IMR-90 (cell line): Measurements from ENCODE around the gene GLMN. TPM values are rescaled to one million over a fixed set of nuclear protein-coding genes. Genes with fewer than 3 reads are reported as not detected.

Experiments
- ATAC-seq: fragments of 200-7000 bp; cut with Tn5 transposase; 2 replicates; pipeline ENCODE4 v1.9.1; 2020; ENCODE audit warnings: low read depth, mild to moderate bottlenecking, moderate library complexity
- BruUV-seq: library from RNA; stranded (reverse); fragments of 400-500 nt; replicated peaks from 2 replicates; lab custom pipeline; 2021; lab: Mats Ljungman, UMichigan
- CTCF ChIA-PET: fragments of 300-600 bp; formaldehyde crosslinking; extraction: SDS; loops from one replicate; lab custom pipeline; 2021; ENCODE audit warnings: antibody characterized with exemption; lab: Yijun Ruan, JAX
- POLR2A ChIA-PET: fragments of 300-600 bp; sonication (Branson Sonifier 250); formaldehyde crosslinking; loops from one replicate; lab custom pipeline; 2022; ENCODE audit warnings: antibody characterized with exemption; ENCODE audit not compliant: unreplicated experiment; lab: Charles Lee
- DNase-seq: peaks from one replicate; pipeline ENCODE4 v3.0.0; 2013
- H2AFZ ChIP-seq: replicated peaks from 2 replicates; pipeline ENCODE3; 2013; ENCODE audit warnings: low read length, mild to moderate bottlenecking; ENCODE audit not compliant: poor library complexity
- H2AK5ac ChIP-seq: 2 replicates; pipeline ENCODE4 v1.6.1; 2013; ENCODE audit warnings: low read depth, low read length, inconsistent platforms
- H2AK9ac ChIP-seq: replicated peaks from 2 replicates; pipeline ENCODE3; 2013; ENCODE audit warnings: mild to moderate bottlenecking, low read depth, low read length, moderate library complexity; ENCODE audit not compliant: poor library complexity
- H2BK120ac ChIP-seq: 2 replicates; pipeline ENCODE4 v1.6.1; 2013; ENCODE audit warnings: low read depth, low read length, inconsistent platforms
- H2BK15ac ChIP-seq: 3 replicates; pipeline ENCODE4 v1.6.1; 2013; ENCODE audit warnings: low read depth, low read length, inconsistent platforms
- H2BK20ac ChIP-seq: 2 replicates; pipeline ENCODE4 v1.6.1; 2013; ENCODE audit warnings: low read depth, mild to moderate bottlenecking, inconsistent platforms, low read length, moderate library complexity
- H2BK5ac ChIP-seq: 2 replicates; pipeline ENCODE4 v1.6.1; 2013; ENCODE audit warnings: mild to moderate bottlenecking, low read depth, low read length, inconsistent platforms; ENCODE audit not compliant: poor library complexity, severe bottlenecking
- H3K14ac ChIP-seq: replicated peaks from 2 replicates; pipeline ENCODE4 v1.6.1; 2013; ENCODE audit warnings: low read depth, low read length, inconsistent platforms
- H3K18ac ChIP-seq: 2 replicates; pipeline ENCODE4 v1.6.1; 2013; ENCODE audit warnings: low read depth, low read length, control low read depth
- H3K23ac ChIP-seq: 2 replicates; pipeline ENCODE4 v1.6.1; 2013; ENCODE audit warnings: low read depth, low read length, inconsistent platforms
- H3K27ac ChIP-seq: 2 replicates; pipeline ENCODE4 v1.5.1; 2013; ENCODE audit warnings: mild to moderate bottlenecking, control low read depth, low read length; ENCODE audit not compliant: insufficient read depth
- H3K27me3 ChIP-seq: 2 replicates; pipeline ENCODE4 v1.6.1; 2013; ENCODE audit warnings: low read length; ENCODE audit not compliant: control insufficient read depth, insufficient read depth
- H3K36me3 ChIP-seq: 2 replicates; pipeline ENCODE4 v1.6.1; 2013; ENCODE audit warnings: low read length, mixed read lengths; ENCODE audit not compliant: control insufficient read depth, insufficient read depth
- H3K4ac ChIP-seq: 2 replicates; pipeline ENCODE4 v1.6.1; 2013; ENCODE audit warnings: low read depth, low read length, inconsistent platforms
- H3K4me1 ChIP-seq: 2 replicates; pipeline ENCODE4 v1.6.1; 2013; ENCODE audit warnings: low read length, mixed read lengths; ENCODE audit not compliant: control insufficient read depth, insufficient read depth
- H3K4me2 ChIP-seq: 2 replicates; pipeline ENCODE4 v1.6.1; 2013; ENCODE audit warnings: low read depth, mild to moderate bottlenecking, control low read depth, low read length, moderate library complexity
- H3K4me3 ChIP-seq: 2 replicates; pipeline ENCODE4 v1.5.1; 2013; ENCODE audit warnings: low read depth, mild to moderate bottlenecking, control low read depth, low read length, moderate library complexity; ENCODE audit not compliant: insufficient read depth
- H3K56ac ChIP-seq: 2 replicates; pipeline ENCODE4 v1.6.1; 2013; ENCODE audit warnings: low read length, inconsistent platforms; ENCODE audit not compliant: insufficient read depth; ENCODE audit errors: extremely low read depth
- H3K79me1 ChIP-seq, 2 experiments: 2 replicates each; pipeline ENCODE4 v1.6.1; 2013; ENCODE audit warnings: low read length in 2 of 2, inconsistent platforms in 1 of 2, low read depth in 1 of 2
- H3K9ac ChIP-seq: 2 replicates; pipeline ENCODE4 v1.6.1; 2013; ENCODE audit warnings: low read depth, low read length, control low read depth
- H3K9me1 ChIP-seq: 2 replicates; pipeline ENCODE4 v1.6.1; 2013; ENCODE audit warnings: low read length, inconsistent platforms; ENCODE audit not compliant: insufficient read depth
- H3K9me3 ChIP-seq: 2 replicates; pipeline ENCODE4 v1.6.1; 2013; ENCODE audit warnings: low read length; ENCODE audit not compliant: control insufficient read depth, insufficient read depth
- H4K20me1 ChIP-seq: 2 replicates; pipeline ENCODE4 v1.6.1; 2013; ENCODE audit warnings: low read length, inconsistent platforms; ENCODE audit not compliant: insufficient read depth
- H4K5ac ChIP-seq: 2 replicates; pipeline ENCODE4 v1.6.1; 2013; ENCODE audit warnings: mild to moderate bottlenecking, low read depth, low read length, control low read depth
- H4K8ac ChIP-seq, 2 experiments: 2 replicates each; pipeline ENCODE4 v1.6.1; 2013; ENCODE audit warnings: low read depth in 2 of 2, low read length in 2 of 2, control low read depth in 1 of 2, inconsistent platforms in 1 of 2
- H4K91ac ChIP-seq: 2 replicates; pipeline ENCODE4 v1.6.1; 2013; ENCODE audit warnings: low read depth, low read length, inconsistent platforms; ENCODE audit not compliant: insufficient read depth
- BHLHE40 ChIP-seq: fragments of 150-350 bp; IDR thresholded peaks from 2 replicates; pipeline ENCODE4 v1.6.1; 2016; ENCODE audit warnings: mild to moderate bottlenecking, low read depth, low read length
- CEBPB ChIP-seq: IDR thresholded peaks from 2 replicates; pipeline ENCODE4 v1.6.1; 2012; ENCODE audit warnings: low read depth, low read length, improper control_type of control experiment
- CTCF ChIP-seq: conservative IDR thresholded peaks from 2 replicates; pipeline ENCODE4 v1.5.1; 2012; ENCODE audit warnings: mild to moderate bottlenecking, low read depth, low read length, improper control_type of control experiment
- ELK1 ChIP-seq: fragments of 150-350 bp; IDR thresholded peaks from 2 replicates; pipeline ENCODE4 v1.6.1; 2016; ENCODE audit warnings: low read depth, mild to moderate bottlenecking, low read length, moderate library complexity, borderline replicate concordance
- FOS ChIP-seq: fragments of 150-350 bp; IDR thresholded peaks from 2 replicates; pipeline ENCODE4 v1.6.1; 2016; ENCODE audit warnings: low read depth, low read length
- MAFK ChIP-seq: IDR thresholded peaks from 2 replicates; pipeline ENCODE4 v1.6.1; 2012; ENCODE audit warnings: low read depth, low read length, improper control_type of control experiment
- MAZ ChIP-seq: IDR thresholded peaks from 2 replicates; pipeline ENCODE4 v1.6.1; 2012; ENCODE audit warnings: low read depth, mild to moderate bottlenecking, low read length, improper control_type of control experiment, moderate library complexity, borderline replicate concordance
- MXI1 ChIP-seq: IDR thresholded peaks from 2 replicates; pipeline ENCODE4 v1.6.1; 2012; ENCODE audit warnings: low read depth, mild to moderate bottlenecking, low read length, moderate library complexity, borderline replicate concordance
- NFE2L2 ChIP-seq: fragments of 150-350 bp; IDR thresholded peaks from 2 replicates; pipeline ENCODE4 v1.6.1; 2016; ENCODE audit warnings: low read depth, mild to moderate bottlenecking, low read length
- POLR2A ChIP-seq: IDR thresholded peaks from 2 replicates; pipeline ENCODE4 v1.6.1; 2012; ENCODE audit warnings: mild to moderate bottlenecking, low read depth, low read length
- RAD21 ChIP-seq: IDR thresholded peaks from 2 replicates; pipeline ENCODE4 v1.6.1; 2012; ENCODE audit warnings: low read length, improper control_type of control experiment
- RCOR1 ChIP-seq: IDR thresholded peaks from 2 replicates; pipeline ENCODE4 v1.6.1; 2012; ENCODE audit warnings: mild to moderate bottlenecking, low read length, improper control_type of control experiment; ENCODE audit not compliant: insufficient replicate concordance
- SMC3 ChIP-seq: fragments of 150-350 bp; IDR thresholded peaks from 2 replicates; pipeline ENCODE4 v1.6.1; 2016; ENCODE audit warnings: low read depth, mild to moderate bottlenecking, antibody characterized with exemption, low read length, moderate library complexity
- USF2 ChIP-seq: fragments of 150-350 bp; IDR thresholded peaks from 2 replicates; pipeline ENCODE4 v1.6.1; 2017; ENCODE audit warnings: mild to moderate bottlenecking, antibody characterized with exemption, low read length, low read depth
- WGBS, 2 experiments: methylation state at CpG; one replicate each; pipeline versions ENCODE4 v1.1.5 to v1.1.7; 2013; ENCODE audit warnings: missing lambda C conversion rate in 2 of 2; ENCODE audit not compliant: insufficient read length in 1 of 2; ENCODE audit errors: extremely low coverage in 2 of 2; 5-methylcytosine and 5-hydroxymethylcytosine counted together
- dilution Hi-C: fragments of 300-500 bp; cut with HindIII; formaldehyde crosslinking; loops from one replicate; pipeline ENCODE4 v1.14.3; 2018; ENCODE audit warnings: low sequenced_read_pairs; ENCODE audit not compliant: unreplicated experiment
- in situ Hi-C: fragments of 300-500 bp; cut with MboI; formaldehyde crosslinking; loops from 3 replicates; pipeline ENCODE4 v1.14.3; 2019; ENCODE audit warnings: low sequenced_read_pairs, inconsistent platforms, mixed read lengths
- intact Hi-C: fragments of 100-400 bp; cut with micrococcal nuclease; formaldehyde crosslinking; loops from 2 replicates; pipeline ENCODE4 v1.10.0; 2022
- polyA plus RNA-seq, 3 experiments: library from polyadenylated mRNA; depleted of rRNA; stranded (reverse); fragments of >200 nt; gene quantifications; 2 replicates each; pipeline ENCODE4 v1.2.3, GENCODE V29; 2012; ENCODE audit warnings: low replicate concordance in 1 of 3
- total RNA-seq: library from RNA; depleted of rRNA; stranded (reverse); fragments of >200 nt; gene quantifications from 2 replicates; pipeline ENCODE4 v1.2.3, GENCODE V29; 2012

The GLMN gene
- total and polyA plus RNA-seq, 2 of the 4 experiments (the other 2 are of a cell fraction) = 4.1 to 4.7 TPM

GRCh38 chr1:92299477-92300150 lies 827 bp upstream of the GLMN start:
- ATAC-seq (no peak), DNase-seq (no peak)
- Histone ChIP-seq H3K9me1 (no peaks in the 10 kb centered on the region), H3K9me3 (no peaks in the 10 kb centered on the region), H2BK5ac (peak overlapping the region; percentile 29), H3K23ac (peak overlapping the region; percentile 86; the same call in 1 of the 2 replicates), H3K9ac (peak overlapping the region; percentile 86), H3K79me1 (peaks cover 10 to 31% of the 10 kb centered on the region in 2 experiments), H4K91ac (no peak overlapping the region), H3K4me3 (peak overlapping the region; percentile 90), H3K56ac (0 out of 2 replicates have a peak overlapping the region, but pooled peaks have one; percentile 65), H3K36me3 (peaks cover 10% of the 10 kb centered on the region; the same call in 1 of the 2 replicates), H2BK120ac (no peak overlapping the region), H2AK5ac (peak overlapping the region; percentile 15; the same call in 1 of the 2 replicates), H4K5ac (peak overlapping the region; percentile 19; the same call in 1 of the 2 replicates), H3K4me2 (peak overlapping the region; percentile 95), H2AFZ (peak overlapping the region; percentile 98), H4K20me1 (no peaks in the 10 kb centered on the region), H3K4me1 (no peaks in the 10 kb centered on the region; the same call in 1 of the 2 replicates), H2BK15ac (no peak overlapping the region), H3K27ac (peak overlapping the region; percentile 73), H2BK20ac (no peak overlapping the region), H4K8ac (peak overlapping the region; percentile 70 to 91; a peak in 3 of 4 replicates), H3K14ac (peak overlapping the region; percentile 39), H3K18ac (0 out of 2 replicates have a peak overlapping the region, but pooled peaks have one; percentile 5), H3K4ac (peak overlapping the region; percentile 60; the same call in 1 of the 2 replicates), H3K27me3 (no peaks in the 10 kb centered on the region), H2AK9ac (peak overlapping the region; percentile 37)
- ChIA-PET CTCF (interaction anchor here (0.6 to 1.1 kb wide), 3 partner anchors 29 to 787 kb away, joined by 3 to 8 read pairs (median 4); no protein-coding TSS in a partner anchor), POLR2A (no interaction called here)
- in situ Hi-C loops (loop anchor here (10.0 kb wide), 1 partner anchor 785 kb away; no protein-coding TSS in a partner anchor), dilution Hi-C loops (no loop called here), intact Hi-C loops (loop anchor here (5.0 to 10.0 kb wide), 2 partner anchors 797 to 1015 kb away; partner anchors contain the start of gene CDC7)
- WGBS, 2 experiments = no CpG with 5 or more reads among the region's 11 CpGs
- TSS peak; percentile 53 for BruUV-seq
- TF ChIP-seq POLR2A (no peak), MAZ (no peak), CEBPB (no peak), USF2 (no peak), CTCF (no peak), MAFK (no peak), MXI1 (no peak), SMC3 (no peak), ELK1 (no peak), RAD21 (no peak), FOS (no peak), RCOR1 (no peak), BHLHE40 (no peak), NFE2L2 (no peak)
